M059J (cell line): ENCODE results near the gene ZNF516. TPM values are rescaled to one million over a fixed set of nuclear protein-coding genes. Genes with fewer than 3 reads are reported as not detected.

Experiments
- DNase-seq: peaks from one replicate; pipeline ENCODE4 v3.0.0-alpha.2; 2012; ENCODE audit warnings: low read depth
- total RNA-seq: library from RNA; depleted of rRNA; stranded (reverse); fragments of >200 nt; shearing (Covaris generic); gene quantifications from 2 replicates; pipeline ENCODE4 v1.2.3, GENCODE V29; 2014

The ZNF516 gene
- total RNA-seq, 1 experiment from 2014 or later: 8.9 TPM

DNA sequence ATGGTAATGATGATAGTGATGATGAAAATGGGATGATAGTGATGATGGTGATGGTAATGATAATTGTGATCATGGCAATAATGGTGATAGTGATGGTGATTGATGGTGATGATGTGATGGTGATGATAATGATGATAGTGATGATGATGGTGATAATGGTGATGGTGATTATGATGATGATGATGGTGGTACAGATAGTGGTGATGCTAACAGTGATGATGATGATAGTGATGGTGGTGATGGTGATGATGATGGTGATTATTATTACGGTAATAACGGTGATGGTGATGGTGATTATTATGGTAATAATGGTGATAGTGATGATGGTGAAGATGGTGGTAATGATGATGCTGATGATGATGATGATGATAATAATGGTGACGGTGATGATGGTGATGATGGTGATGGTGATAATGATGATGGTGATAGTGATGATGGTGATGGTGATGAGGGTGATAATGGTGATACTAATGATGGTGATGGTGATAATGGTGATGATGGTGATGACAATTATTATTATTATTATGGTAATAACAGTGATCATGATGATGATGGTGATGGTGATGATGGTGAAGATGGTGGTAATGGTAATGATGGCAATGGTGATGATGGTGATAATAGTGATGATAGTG is 151.0 kb downstream of the ZNF516 start:
- no peak for DNase-seq

DNA sequence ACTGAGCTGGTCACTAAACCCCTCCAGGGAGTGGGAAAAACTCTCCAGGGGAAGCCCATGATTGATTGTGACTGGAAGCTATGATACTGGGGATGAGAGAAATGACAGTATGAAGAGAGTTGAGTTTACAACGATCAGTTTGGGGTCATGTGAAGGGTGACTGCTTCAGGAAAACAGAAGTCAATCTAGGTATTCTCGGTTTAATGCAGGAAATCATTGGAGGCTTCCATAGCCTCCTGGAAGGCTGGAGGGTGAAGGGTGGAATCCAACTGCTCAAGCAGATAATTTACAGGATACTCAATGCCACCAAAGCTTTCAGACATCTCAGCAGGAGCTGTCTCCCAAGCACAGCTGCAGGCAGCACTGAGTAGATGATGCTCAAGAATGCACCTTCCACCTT is 154.6 kb downstream of the ZNF516 start:
- DNase-seq: no peak

DNA sequence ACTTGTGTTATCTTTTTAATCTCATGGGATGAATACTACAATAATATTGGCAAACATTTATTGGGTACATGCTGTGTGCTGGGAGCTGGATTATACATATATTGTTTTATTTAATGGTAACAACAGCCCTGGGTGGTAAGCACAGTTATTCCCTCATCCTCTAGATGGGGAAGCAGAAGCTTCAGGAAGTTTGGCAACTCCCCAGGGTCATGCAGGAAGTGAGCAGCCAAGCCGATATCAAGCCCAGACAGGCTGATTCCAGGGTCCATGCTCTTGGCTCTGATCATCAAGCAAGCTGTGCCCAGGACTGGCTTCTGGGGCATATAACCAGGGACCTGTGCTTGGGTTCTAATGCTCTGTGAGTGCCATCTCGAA is 155.8 kb downstream of the ZNF516 start:
- DNase-seq: no peak

GRCh38 chr18:76338619-76339245 is 156.3 kb downstream of the ZNF516 start:
- no peak for DNase-seq

GRCh38 chr18:76338088-76338487 is 157.0 kb downstream of the ZNF516 start:
- DNase-seq: no peak

DNA sequence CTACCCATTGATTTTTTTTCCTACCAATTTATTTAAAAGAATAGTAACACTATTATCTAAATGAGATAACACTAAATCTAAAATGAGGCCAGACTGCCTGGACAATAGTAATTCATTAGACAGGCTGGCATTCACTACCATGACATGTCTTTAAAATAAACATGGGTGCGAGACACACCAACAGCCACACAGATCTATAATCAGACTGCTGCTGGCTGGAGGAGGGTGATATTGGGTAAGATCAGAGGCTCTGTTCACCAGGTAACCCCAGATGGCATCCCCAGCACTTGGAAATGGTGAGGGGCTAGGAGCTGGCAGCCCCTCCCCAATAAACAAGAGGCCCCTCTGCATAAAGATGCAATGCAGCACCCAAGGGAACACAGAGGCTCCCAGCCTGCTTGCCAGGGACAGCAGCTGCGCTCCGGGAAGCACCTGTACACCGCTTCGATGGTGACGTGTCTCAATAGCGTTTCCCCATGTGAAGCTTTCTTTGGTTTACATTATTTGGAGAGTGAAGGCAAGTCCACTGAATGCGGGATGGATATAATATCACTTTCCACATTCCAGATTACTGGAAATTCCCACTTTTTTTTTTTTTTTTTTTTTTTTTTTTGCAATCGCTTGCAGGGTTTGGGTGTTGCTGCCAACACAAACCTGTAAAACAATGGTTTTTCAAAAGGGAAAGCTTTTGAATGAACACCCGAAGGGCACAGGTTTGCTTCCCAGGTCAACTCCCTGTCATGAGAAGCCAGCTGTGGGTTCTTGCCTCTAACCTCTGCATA is 159.0 kb downstream of the ZNF516 start:
- no peak for DNase-seq

GRCh38 chr18:76328140-76328539 is 166.9 kb downstream of the ZNF516 start:
- no peak for DNase-seq

GRCh38 chr18:76323891-76324290 is 171.2 kb downstream of the ZNF516 start:
- DNase-seq: no peak

- no peak for DNase-seq
Measured at GRCh38 chr18:76322686-76323085, 172.4 kb downstream of the ZNF516 start.

DNA sequence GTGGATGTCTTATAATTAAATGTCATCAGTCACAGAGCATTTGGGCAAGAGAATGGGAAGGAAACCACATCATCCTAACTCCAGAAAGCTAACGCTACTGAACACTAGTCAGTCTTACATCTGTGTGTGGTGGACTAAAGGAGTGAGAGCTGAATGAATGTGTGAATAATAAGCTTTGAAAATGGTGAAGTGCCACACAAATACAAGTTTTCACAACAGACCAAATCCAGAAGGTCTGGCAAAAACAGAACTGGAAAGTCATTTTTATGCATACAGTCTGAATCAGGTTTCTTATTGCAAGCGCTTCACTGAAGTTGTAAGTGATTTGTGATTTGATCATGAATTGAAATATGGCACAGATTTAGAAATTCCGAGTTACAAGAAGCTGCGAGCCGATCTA is 175.7 kb downstream of the ZNF516 start:
- no peak for DNase-seq

DNA sequence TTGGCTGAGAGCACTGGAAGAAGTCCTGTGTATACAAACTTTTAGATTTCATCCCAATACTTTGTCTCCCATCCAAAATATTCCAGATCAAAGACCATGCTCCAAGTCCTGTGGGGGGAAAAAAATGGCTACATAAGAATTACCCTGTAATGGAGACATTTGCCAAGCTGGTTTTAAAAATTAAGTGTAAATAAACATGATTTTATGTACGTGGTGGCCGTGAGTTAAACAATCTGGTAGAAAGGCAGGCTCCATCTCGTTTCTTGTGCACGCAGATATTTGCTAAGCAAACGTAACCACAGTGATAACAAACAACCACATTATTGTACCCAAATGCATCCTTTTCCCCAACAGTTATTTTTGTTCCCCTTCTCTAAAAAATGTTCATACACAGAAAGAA is 176.4 kb downstream of the ZNF516 start:
- DNase-seq: no peak

DNA sequence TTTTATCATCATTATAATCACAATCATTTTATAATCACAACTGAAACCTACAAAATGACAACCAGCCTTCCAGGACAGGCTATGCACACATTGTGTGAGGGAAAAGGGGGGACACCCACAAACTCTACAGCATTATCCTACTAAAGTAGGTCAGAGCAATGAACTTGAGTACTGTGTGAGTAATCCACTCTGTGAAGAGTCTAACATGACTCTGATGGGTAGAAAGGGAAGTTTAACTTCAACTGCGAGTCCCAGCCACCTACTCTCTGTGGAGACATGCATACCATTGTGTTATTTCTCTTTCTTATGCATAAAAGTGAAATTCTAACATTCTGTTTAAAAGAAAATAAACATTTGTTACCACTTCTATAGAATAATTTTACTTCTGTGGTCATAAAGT is 177.9 kb downstream of the ZNF516 start:
- no peak for DNase-seq

DNA sequence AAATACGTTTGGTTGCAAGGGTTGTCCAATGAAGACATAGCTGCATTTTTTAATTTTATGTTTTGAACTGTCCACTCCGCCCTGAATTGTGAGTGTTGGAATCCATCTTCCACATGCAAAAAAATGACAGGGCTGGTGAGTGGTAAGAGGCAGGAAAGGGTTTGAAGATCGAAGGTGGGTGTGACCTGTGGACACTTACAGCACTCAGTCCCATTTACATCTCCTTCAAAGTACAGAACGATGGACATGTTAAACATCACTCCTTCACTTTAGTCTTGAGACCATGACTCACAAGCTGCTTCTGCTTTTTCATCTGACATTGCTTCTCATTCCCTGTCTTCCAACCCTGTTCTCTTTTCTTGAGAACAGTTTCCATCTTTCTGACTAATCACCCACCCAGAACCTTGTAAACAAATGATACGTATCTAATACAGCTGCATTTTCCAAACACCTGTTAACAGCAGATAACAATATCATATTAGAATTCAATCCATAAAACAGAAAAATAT is 179.3 kb downstream of the ZNF516 start:
- DNase-seq: no peak

DNA sequence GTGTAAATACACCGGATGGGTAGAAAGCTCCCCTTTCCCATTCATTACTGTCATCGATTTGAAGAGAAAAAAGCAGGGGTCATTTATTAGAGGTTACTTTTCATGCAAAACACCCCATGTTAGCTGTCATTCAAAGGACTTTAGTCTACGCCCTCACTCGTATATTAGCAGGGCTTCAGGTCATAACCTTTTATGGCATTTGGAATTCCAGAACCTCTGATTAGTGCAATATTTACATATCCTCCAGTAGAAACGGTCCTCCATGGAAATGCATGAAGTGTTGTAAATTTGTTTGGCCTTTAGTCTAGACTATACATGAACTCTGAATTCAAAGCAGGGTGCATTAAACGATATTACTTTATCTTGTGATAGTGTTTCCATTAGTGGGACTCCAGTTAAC is 180.5 kb downstream of the ZNF516 start:
- no peak for DNase-seq

DNA sequence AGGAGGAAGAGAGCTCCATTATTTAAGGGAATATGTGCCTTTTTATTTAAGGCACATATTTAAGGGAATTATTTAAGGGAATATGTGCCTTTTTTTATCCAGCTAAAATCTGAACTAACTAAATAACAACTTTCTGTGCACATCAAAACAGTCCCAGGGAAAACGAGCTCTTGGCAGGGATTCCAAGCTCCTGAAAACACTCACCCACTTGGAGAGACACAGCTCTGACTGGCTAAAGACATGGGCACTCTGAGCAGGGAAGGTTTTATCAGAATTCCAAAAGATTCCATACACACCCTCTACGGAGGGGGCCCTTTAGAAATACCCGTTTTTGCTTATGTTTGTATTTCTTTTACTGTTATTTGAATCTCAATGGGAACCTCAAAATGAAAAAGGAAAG is 181.0 kb downstream of the ZNF516 start:
- DNase-seq: no peak
